GM20000 (cell line): ENCODE results near the gene ENOX1.

Source experiments
- DNase-seq: peaks from one replicate; pipeline ENCODE4 v3.0.0; 2012; ENCODE audit warnings: low spot score
- TF ChIP-seq, protein P1 (sequence below): IDR thresholded peaks from 2 replicates; pipeline ENCODE4 v1.5.1; 2012; ENCODE audit warnings: mild to moderate bottlenecking, control low read depth; ENCODE audit errors: extremely low read depth, missing control alignments

The ENOX1 gene

DNA sequence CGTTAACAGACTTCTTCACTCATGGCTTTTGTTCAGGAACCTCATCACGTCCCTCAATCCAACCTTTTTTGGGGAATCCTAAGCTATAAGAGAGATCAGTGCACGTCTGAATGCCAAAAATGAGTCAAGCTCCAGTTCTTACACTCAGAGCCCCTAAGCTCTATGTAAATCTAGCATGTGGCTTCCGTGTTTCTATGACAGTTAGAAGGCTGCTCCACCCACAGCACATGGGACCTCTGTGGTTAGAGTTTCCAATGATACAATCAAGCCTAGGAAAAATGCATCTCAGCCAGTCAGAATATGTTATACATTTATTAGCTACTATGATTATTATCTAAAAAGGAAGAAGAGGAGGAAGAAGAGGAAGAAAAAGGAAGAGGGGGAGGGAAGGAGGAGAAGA is 135.9 kb downstream of the ENOX1 start:
- TF ChIP-seq, protein P1, sequence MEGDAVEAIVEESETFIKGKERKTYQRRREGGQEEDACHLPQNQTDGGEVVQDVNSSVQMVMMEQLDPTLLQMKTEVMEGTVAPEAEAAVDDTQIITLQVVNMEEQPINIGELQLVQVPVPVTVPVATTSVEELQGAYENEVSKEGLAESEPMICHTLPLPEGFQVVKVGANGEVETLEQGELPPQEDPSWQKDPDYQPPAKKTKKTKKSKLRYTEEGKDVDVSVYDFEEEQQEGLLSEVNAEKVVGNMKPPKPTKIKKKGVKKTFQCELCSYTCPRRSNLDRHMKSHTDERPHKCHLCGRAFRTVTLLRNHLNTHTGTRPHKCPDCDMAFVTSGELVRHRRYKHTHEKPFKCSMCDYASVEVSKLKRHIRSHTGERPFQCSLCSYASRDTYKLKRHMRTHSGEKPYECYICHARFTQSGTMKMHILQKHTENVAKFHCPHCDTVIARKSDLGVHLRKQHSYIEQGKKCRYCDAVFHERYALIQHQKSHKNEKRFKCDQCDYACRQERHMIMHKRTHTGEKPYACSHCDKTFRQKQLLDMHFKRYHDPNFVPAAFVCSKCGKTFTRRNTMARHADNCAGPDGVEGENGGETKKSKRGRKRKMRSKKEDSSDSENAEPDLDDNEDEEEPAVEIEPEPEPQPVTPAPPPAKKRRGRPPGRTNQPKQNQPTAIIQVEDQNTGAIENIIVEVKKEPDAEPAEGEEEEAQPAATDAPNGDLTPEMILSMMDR, result no peak
- no peak for DNase-seq

DNA sequence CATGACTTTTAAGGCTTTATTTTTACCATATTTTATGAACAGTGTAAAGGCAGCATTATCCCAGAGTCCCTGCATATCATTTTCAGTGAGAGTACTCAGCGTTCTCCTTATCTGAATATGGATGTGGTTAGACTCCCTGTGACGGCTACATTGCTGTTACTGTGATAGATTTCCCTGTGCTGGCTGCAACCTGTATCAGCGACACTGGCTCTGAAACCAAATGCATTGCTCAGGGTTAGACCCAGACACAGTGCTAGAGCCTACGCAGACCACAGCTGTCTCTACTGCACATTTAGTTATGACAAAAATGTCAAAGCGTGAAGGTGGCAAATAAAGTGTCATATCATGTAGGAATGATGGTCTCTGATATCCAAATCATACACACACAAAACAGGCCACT is 138.0 kb downstream of the ENOX1 start:
- no peak for DNase-seq
- TF ChIP-seq, protein P1, result no peak

DNA sequence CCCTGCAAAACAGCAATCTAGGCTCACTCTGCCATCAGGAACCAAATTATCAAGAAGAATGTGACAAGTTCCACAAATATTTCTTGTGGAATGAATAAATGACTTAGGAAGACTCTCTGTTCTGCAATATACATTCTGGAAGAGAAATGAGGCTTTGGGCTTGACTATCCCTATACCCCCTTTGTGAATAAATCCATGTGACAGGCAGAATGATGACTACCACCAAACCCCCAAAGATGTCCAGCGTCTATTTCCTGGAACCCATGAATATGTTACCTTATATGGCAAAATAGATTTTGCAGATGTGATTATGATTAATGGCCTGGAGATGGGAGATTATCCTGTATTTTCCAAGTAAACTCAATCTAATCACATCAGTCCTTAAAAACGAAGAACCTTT is 139.3 kb downstream of the ENOX1 start:
- DNase-seq, result no peak

DNA sequence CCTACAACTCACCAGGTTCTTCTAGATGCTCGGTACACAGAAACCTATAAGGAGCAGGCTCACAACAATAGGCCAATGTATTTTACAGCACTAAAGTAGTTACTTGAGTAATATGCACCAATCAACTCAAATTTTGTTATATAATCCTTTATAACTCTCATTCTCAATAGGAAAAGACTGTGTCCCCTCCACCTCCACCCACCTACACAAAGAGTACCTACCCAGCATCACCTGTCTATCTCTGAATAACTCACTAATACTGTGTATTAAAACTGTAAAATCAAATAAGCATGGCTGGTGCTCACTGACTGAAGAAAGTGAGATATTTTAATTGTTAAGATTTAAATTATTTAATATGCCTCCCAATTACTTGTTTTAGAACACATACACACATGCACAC is 146.3 kb downstream of the ENOX1 start:
- DNase-seq, result no peak
- TF ChIP-seq, protein P1, result no peak

More for the DNA sequence above, 139.3 kb downstream of the ENOX1 start:
- TF ChIP-seq, protein P1, result no peak

DNA sequence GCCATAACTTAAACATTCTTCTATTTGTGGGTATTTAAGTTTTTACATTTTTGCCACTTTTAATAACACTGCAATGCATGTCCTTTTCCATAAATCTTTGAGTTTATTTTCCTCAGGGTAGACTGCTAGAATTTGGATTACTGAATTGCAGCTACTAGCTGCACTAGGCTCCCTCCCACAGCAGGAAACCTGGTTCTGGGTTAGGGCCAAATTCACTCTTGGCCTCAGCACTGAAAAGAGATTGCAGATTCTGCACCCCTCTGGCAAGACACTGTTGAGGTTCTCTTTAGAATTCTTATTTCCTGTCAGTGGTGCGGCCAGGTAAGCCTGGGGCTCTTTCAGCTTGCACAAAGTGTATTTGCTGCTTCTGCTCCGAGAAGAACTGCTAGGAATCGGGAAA is 155.7 kb downstream of the ENOX1 start:
- TF ChIP-seq, protein P1, result no peak
- no peak for DNase-seq

DNA sequence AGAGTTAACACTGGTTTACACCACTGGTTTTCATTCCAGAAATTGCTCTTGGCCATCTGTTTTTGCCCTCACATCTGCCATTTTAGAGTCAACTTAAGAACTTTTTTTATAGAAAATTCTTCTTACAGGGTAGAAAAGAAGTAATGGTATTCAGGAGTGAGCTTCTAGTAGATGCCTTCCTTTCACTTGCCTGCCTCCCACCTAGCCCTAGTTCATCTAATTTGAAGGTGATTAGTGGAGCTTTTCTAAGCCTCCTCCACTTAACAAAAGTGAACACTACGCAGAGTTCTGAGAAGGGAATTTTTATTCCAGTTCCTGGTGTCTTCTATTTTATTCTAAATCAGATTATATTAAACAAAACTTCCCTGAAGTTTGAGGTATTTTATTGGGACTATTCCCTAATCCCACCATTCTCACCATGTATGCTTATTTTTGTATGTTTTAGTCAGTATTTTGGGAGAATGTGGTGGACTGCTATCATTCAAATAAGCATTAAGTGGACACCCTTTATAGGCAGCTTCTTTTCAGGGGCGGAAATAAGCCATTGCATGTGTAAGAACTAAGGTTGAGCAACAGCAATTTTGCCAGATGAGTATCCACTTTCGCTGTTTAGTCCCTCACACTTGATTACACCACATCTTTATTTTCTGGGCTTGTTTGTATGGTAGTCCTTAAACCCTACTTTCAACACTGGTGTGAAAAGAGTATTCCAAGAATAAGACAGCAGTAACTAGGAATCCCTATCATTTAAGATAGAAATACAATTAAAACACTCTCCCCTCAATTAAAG is 156.9 kb downstream of the ENOX1 start:
- DNase-seq, result no peak

DNA sequence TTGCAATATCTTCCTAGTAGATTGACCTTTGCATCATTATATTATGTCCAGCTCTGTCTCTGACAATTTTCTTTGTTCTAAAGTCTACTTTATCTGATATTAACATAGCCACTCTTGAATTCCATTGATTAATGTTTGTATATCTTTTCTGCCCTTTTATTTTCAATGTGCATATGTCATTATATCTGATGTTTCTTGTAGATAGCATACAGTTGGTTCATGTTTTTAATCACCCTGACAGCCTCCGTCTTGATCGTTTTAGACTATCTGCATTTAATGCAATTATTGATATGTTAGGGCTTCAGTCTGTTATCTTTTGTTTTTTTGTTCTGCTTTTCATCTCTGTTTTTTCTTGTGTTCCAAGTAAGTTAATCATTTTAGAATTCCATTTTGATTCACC is 159.8 kb downstream of the ENOX1 start:
- TF ChIP-seq, protein P1, result no peak
- no peak for DNase-seq

More for the DNA sequence above, 156.9 kb downstream of the ENOX1 start:
- TF ChIP-seq, protein P1, result no peak
